Neural progenitor cell (in vitro differentiated cells): ENCODE measurements around the gene TPPP3. TPM values are rescaled to one million over a fixed set of nuclear protein-coding genes. Genes with fewer than 3 reads are reported as not detected.

ENCODE experiments used
- DNase-seq: peaks from one replicate; pipeline ENCODE4 v3.0.0-alpha.2; 2016; ENCODE audit warnings: low spot score
- H2AFZ ChIP-seq: fragments of 200-600 bp; sonication (generic); replicated peaks from 2 replicates; pipeline ENCODE4 v1.6.1; 2016; ENCODE audit warnings: antibody characterized with exemption
- H3F3A ChIP-seq: fragments of 200-600 bp; sonication (generic); 2 replicates; pipeline ENCODE4 v1.6.1; 2016; ENCODE audit warnings: antibody characterized with exemption, low read depth
- H3K27ac ChIP-seq: fragments of 200-600 bp; sonication (generic); 2 replicates; pipeline ENCODE4 v1.5.1; 2016; ENCODE audit warnings: mild to moderate bottlenecking
- H3K27me3 ChIP-seq: fragments of 200-600 bp; sonication (generic); 2 replicates; pipeline ENCODE4 v1.6.1; 2016; ENCODE audit warnings: mild to moderate bottlenecking, moderate library complexity
- H3K36me3 ChIP-seq: fragments of 200-600 bp; sonication (generic); 2 replicates; pipeline ENCODE4 v1.5.1; 2016
- H3K4me1 ChIP-seq: fragments of 200-600 bp; sonication (generic); 2 replicates; pipeline ENCODE4 v1.6.1; 2016; ENCODE audit warnings: mixed run types
- H3K4me2 ChIP-seq: fragments of 200-600 bp; sonication (generic); 2 replicates; pipeline ENCODE4 v1.6.1; 2016
- H3K4me3 ChIP-seq: fragments of 200-600 bp; sonication (generic); 2 replicates; pipeline ENCODE4 v1.5.1; 2016
- H3K79me2 ChIP-seq: fragments of 200-600 bp; sonication (generic); 2 replicates; pipeline ENCODE4 v1.6.1; 2016; ENCODE audit warnings: low read depth
- H3K9ac ChIP-seq: fragments of 200-600 bp; sonication (generic); 2 replicates; pipeline ENCODE4 v1.6.1; 2016
- H3K9me3 ChIP-seq: fragments of 200-600 bp; sonication (generic); 2 replicates; pipeline ENCODE4 v1.5.1; 2016; ENCODE audit warnings: low read depth
- H4K20me1 ChIP-seq: fragments of 200-600 bp; sonication (generic); 2 replicates; pipeline ENCODE4 v1.6.1; 2016; ENCODE audit warnings: low read depth
- H3K27ac Mint-ChIP-seq: 3 replicates; pipeline ENCODE4 v1.8.0; 2021; ENCODE audit warnings: mixed read lengths
- H3K27me3 Mint-ChIP-seq: 2 replicates; pipeline ENCODE4 v1.8.0; 2022; ENCODE audit warnings: low read depth, mild to moderate bottlenecking, inconsistent platforms, moderate library complexity, mixed read lengths; ENCODE audit not compliant: insufficient read depth
- H3K36me3 Mint-ChIP-seq: 3 replicates; pipeline ENCODE4 v1.8.0; 2021; ENCODE audit warnings: mixed read lengths
- H3K4me1 Mint-ChIP-seq: 3 replicates; pipeline ENCODE4 v1.8.0; 2021; ENCODE audit warnings: mixed read lengths
- H3K4me3 Mint-ChIP-seq: 3 replicates; pipeline ENCODE4 v1.8.0; 2021; ENCODE audit warnings: mild to moderate bottlenecking, moderate library complexity, mixed read lengths
- H3K9me3 Mint-ChIP-seq: 3 replicates; pipeline ENCODE4 v1.8.0; 2020; ENCODE audit warnings: mixed read lengths
- EZH2 ChIP-seq: fragments of 200-600 bp; sonication (generic); IDR thresholded peaks from 2 replicates; pipeline ENCODE4 v1.6.1; 2017; ENCODE audit warnings: antibody characterized with exemption, mild to moderate bottlenecking, moderate library complexity
- EZH2phosphoT487 ChIP-seq: fragments of 200-600 bp; sonication (generic); IDR thresholded peaks from 2 replicates; pipeline ENCODE4 v1.6.1; 2017; ENCODE audit warnings: antibody characterized with exemption
- total RNA-seq: library from RNA; depleted of rRNA; stranded (reverse); fragments of >200 nt; gene quantifications from 2 replicates; pipeline ENCODE4 v1.2.3, GENCODE V29; 2015; ENCODE audit warnings: low replicate concordance
- TF ChIP-seq, protein P1 (sequence below): fragments of 200-600 bp; sonication (generic); IDR thresholded peaks from 2 replicates; pipeline ENCODE4 v1.5.1; 2017; ENCODE audit warnings: antibody characterized with exemption, mild to moderate bottlenecking

TPPP3 gene
- total RNA-seq, 1 donor from 2014 or later: not detected

- Histone ChIP-seq H3K36me3 (no peaks in the 10 kb centered on the region), H3F3A (no peaks in the 10 kb centered on the region), H3K9ac (no peak overlapping the region), H2AFZ (no peak overlapping the region), H3K4me2 (no peak overlapping the region), H3K9me3 (no peaks in the 10 kb centered on the region), H3K4me3 (no peak overlapping the region), H3K27me3 (no peaks in the 10 kb centered on the region), H3K4me1 (no peaks in the 10 kb centered on the region), H4K20me1 (no peaks in the 10 kb centered on the region), H3K27ac (no peak overlapping the region), H3K79me2 (no peaks in the 10 kb centered on the region)
- no peak overlapping the region for H3K4me3 Mint-ChIP-seq
- H3K27ac Mint-ChIP-seq: no peak overlapping the region
- peaks cover 16% of the 10 kb centered on the region for H3K4me1 Mint-ChIP-seq
- H3K36me3 Mint-ChIP-seq: peaks cover 5% of the 10 kb centered on the region
- no peaks in the 10 kb centered on the region for H3K9me3 Mint-ChIP-seq
- TF ChIP-seq EZH2 (no peak), EZH2phosphoT487 (no peak)
- TF ChIP-seq, protein P1, sequence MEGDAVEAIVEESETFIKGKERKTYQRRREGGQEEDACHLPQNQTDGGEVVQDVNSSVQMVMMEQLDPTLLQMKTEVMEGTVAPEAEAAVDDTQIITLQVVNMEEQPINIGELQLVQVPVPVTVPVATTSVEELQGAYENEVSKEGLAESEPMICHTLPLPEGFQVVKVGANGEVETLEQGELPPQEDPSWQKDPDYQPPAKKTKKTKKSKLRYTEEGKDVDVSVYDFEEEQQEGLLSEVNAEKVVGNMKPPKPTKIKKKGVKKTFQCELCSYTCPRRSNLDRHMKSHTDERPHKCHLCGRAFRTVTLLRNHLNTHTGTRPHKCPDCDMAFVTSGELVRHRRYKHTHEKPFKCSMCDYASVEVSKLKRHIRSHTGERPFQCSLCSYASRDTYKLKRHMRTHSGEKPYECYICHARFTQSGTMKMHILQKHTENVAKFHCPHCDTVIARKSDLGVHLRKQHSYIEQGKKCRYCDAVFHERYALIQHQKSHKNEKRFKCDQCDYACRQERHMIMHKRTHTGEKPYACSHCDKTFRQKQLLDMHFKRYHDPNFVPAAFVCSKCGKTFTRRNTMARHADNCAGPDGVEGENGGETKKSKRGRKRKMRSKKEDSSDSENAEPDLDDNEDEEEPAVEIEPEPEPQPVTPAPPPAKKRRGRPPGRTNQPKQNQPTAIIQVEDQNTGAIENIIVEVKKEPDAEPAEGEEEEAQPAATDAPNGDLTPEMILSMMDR: no peak
- peaks cover 3% of the 10 kb centered on the region for H3K27me3 Mint-ChIP-seq
- DNase-seq: no peak
These were observed 16.3 kb upstream of the TPPP3 start for GRCh38 chr16:67409631-67410030.

DNA sequence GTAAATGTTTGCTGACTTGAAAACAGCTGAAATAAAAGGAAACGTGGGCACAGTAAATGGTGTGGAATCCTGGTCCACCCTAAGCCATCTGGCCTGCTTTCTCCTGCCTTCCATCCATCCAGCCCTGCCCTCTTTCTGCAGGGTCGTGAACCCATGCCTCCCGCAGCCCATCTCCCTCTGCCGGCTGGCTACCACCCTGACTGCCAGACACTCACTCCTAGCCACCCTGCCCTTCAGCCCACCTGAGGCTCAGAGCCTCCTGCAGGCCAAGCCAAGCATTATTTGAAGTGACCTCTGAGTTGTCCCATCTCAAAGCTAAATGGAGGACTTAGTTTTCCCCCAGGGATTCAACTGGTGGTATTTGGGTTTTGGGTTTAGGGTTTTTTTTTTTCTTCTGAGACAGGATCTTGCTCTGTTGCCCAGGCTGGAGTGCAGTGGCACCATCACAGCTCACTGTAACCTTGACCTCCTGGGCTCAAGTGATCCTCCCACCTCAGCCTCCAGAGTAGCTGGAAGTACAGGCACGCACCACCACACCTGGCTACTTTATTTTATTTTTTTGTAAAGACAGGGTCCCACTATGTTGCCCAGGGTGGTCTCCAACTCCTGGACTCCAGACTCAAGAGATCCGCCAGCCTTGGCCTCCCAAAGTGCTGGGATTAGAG, 14.6 kb upstream of the TPPP3 start:
- Histone ChIP-seq H3K27ac (no peak overlapping the region), H4K20me1 (no peaks in the 10 kb centered on the region), H3K9ac (no peak overlapping the region), H3K4me2 (no peak overlapping the region), H3F3A (no peaks in the 10 kb centered on the region), H3K9me3 (no peaks in the 10 kb centered on the region), H3K4me3 (no peak overlapping the region), H3K36me3 (no peaks in the 10 kb centered on the region), H2AFZ (no peak overlapping the region), H3K27me3 (no peaks in the 10 kb centered on the region), H3K79me2 (no peaks in the 10 kb centered on the region), H3K4me1 (no peaks in the 10 kb centered on the region)
- TF ChIP-seq EZH2phosphoT487: no peak
- no peak for TF ChIP-seq EZH2
- TF ChIP-seq, protein P1: no peak
- Mint-ChIP-seq H3K4me3 (peak overlapping the region; percentile 27), H3K27me3 (peaks cover 3% of the 10 kb centered on the region), H3K36me3 (peaks cover 6% of the 10 kb centered on the region), H3K9me3 (no peaks in the 10 kb centered on the region), H3K4me1 (peaks cover 16% of the 10 kb centered on the region), H3K27ac (no peak overlapping the region)
- DNase-seq: no peak

- H3K36me3 Mint-ChIP-seq: peaks cover 6% of the 10 kb centered on the region
- peaks cover 3% of the 10 kb centered on the region for H3K27me3 Mint-ChIP-seq
- no peaks in the 10 kb centered on the region for H3K79me2 ChIP-seq
- no peak for DNase-seq
- H3F3A ChIP-seq: no peaks in the 10 kb centered on the region
- no peaks in the 10 kb centered on the region for H3K4me1 ChIP-seq
- no peaks in the 10 kb centered on the region for H4K20me1 ChIP-seq
- H3K4me1 Mint-ChIP-seq: peaks cover 16% of the 10 kb centered on the region
- H3K9me3 Mint-ChIP-seq: no peaks in the 10 kb centered on the region
- no peak overlapping the region for H3K27ac ChIP-seq
- TF ChIP-seq EZH2phosphoT487 (no peak), EZH2 (no peak)
- TF ChIP-seq, protein P1: no peak
- no peaks in the 10 kb centered on the region for H3K27me3 ChIP-seq
- H3K4me2 ChIP-seq: no peak overlapping the region
- H3K27ac Mint-ChIP-seq: no peak overlapping the region
- H3K4me3 Mint-ChIP-seq: no peak overlapping the region
- no peak overlapping the region for H3K4me3 ChIP-seq
- H3K9me3 ChIP-seq: no peaks in the 10 kb centered on the region
- no peaks in the 10 kb centered on the region for H3K36me3 ChIP-seq
- no peak overlapping the region for H3K9ac ChIP-seq
- H2AFZ ChIP-seq: no peak overlapping the region
These were observed 14.0 kb upstream of the TPPP3 start for GRCh38 chr16:67407176-67407787.
